BLaER1 (cell line): ENCODE data around the gene EDN3.

Source experiments
- H3K27ac ChIP-seq: shearing (Covaris generic); formaldehyde crosslinking; 2 replicates; pipeline ENCODE4 v1.8.1; 2022
- H3K27me3 ChIP-seq: shearing (Covaris generic); formaldehyde crosslinking; 2 replicates; pipeline ENCODE4 v1.8.1; 2022
- H3K36me3 ChIP-seq: shearing (Covaris generic); formaldehyde crosslinking; 2 replicates; pipeline ENCODE4 v1.8.1; 2022
- H3K4me1 ChIP-seq: shearing (Covaris generic); formaldehyde crosslinking; 2 replicates; pipeline ENCODE4 v1.8.1; 2022
- H3K4me2 ChIP-seq: shearing (Covaris generic); formaldehyde crosslinking; 2 replicates; pipeline ENCODE4 v1.8.1; 2022
- H3K4me3 ChIP-seq: shearing (Covaris generic); formaldehyde crosslinking; 2 replicates; pipeline ENCODE4 v1.8.1; 2022
- H3K9ac ChIP-seq: shearing (Covaris generic); formaldehyde crosslinking; 2 replicates; pipeline ENCODE4 v1.8.1; 2022
- H3K9me3 ChIP-seq: shearing (Covaris generic); formaldehyde crosslinking; 2 replicates; pipeline ENCODE4 v1.8.1; 2022
- H4K20me1 ChIP-seq: shearing (Covaris generic); formaldehyde crosslinking; 2 replicates; pipeline ENCODE4 v1.8.1; 2022
- Cebpa-rat ChIP-seq: shearing (Covaris generic); IDR thresholded peaks from 2 replicates; pipeline ENCODE4 v1.8.1; 2022

Gene EDN3

GRCh38 chr20:59320854-59321647 is 20.6 kb downstream of the EDN3 start:
- H3K27ac ChIP-seq: no peak overlapping the region
- no peak overlapping the region for H3K9ac ChIP-seq
- H4K20me1 ChIP-seq: no peaks in the 10 kb centered on the region
- H3K9me3 ChIP-seq: no peaks in the 10 kb centered on the region
- no peaks in the 10 kb centered on the region for H3K27me3 ChIP-seq
- H3K4me3 ChIP-seq: no peak overlapping the region
- peaks cover 13% of the 10 kb centered on the region for H3K4me1 ChIP-seq
- no peak overlapping the region for H3K4me2 ChIP-seq
- no peaks in the 10 kb centered on the region for H3K36me3 ChIP-seq
- TF ChIP-seq Cebpa-rat: no peak

GRCh38 chr20:59322081-59322480 is 21.7 kb downstream of the EDN3 start:
- Histone ChIP-seq H3K4me2 (peak overlapping the region; percentile 43), H3K9me3 (no peaks in the 10 kb centered on the region), H3K36me3 (no peaks in the 10 kb centered on the region), H3K9ac (no peak overlapping the region), H4K20me1 (no peaks in the 10 kb centered on the region), H3K27ac (no peak overlapping the region), H3K4me1 (peaks cover 13% of the 10 kb centered on the region), H3K27me3 (no peaks in the 10 kb centered on the region), H3K4me3 (no peak overlapping the region)
- no peak for TF ChIP-seq Cebpa-rat

GRCh38 chr20:59322585-59323454 is 22.4 kb downstream of the EDN3 start:
- Histone ChIP-seq H3K4me3 (no peak overlapping the region), H3K27me3 (no peaks in the 10 kb centered on the region), H3K9ac (no peak overlapping the region), H3K36me3 (no peaks in the 10 kb centered on the region), H3K27ac (no peak overlapping the region), H3K4me1 (peaks cover 13% of the 10 kb centered on the region), H3K9me3 (no peaks in the 10 kb centered on the region), H3K4me2 (peak overlapping the region; percentile 43), H4K20me1 (no peaks in the 10 kb centered on the region)
- TF ChIP-seq Cebpa-rat: no peak

GRCh38 chr20:59323731-59324130 is 23.3 kb downstream of the EDN3 start:
- no peak overlapping the region for H3K9ac ChIP-seq
- TF ChIP-seq Cebpa-rat: no peak
- H3K9me3 ChIP-seq: no peaks in the 10 kb centered on the region
- H3K27ac ChIP-seq: no peak overlapping the region
- H3K4me3 ChIP-seq: no peak overlapping the region
- H3K4me1 ChIP-seq: peaks cover 13% of the 10 kb centered on the region
- no peaks in the 10 kb centered on the region for H4K20me1 ChIP-seq
- H3K36me3 ChIP-seq: no peaks in the 10 kb centered on the region
- no peak overlapping the region for H3K4me2 ChIP-seq
- no peaks in the 10 kb centered on the region for H3K27me3 ChIP-seq

- no peak overlapping the region for H3K4me3 ChIP-seq
- TF ChIP-seq Cebpa-rat: no peak
Measured at GRCh38 chr20:59324521-59325141, 24.2 kb downstream of the EDN3 start.

GRCh38 chr20:59325142-59325523 is 24.7 kb downstream of the EDN3 start:
- Histone ChIP-seq H3K4me1 (peaks cover 13% of the 10 kb centered on the region), H3K9ac (no peak overlapping the region), H3K36me3 (no peaks in the 10 kb centered on the region), H3K27me3 (no peaks in the 10 kb centered on the region), H3K4me3 (no peak overlapping the region), H3K9me3 (no peaks in the 10 kb centered on the region), H4K20me1 (no peaks in the 10 kb centered on the region), H3K4me2 (no peak overlapping the region), H3K27ac (no peak overlapping the region)
- TF ChIP-seq Cebpa-rat: no peak

More at GRCh38 chr20:59324521-59325141, 24.2 kb downstream of the EDN3 start:
- H3K27me3 ChIP-seq: no peaks in the 10 kb centered on the region
- no peaks in the 10 kb centered on the region for H4K20me1 ChIP-seq
- no peaks in the 10 kb centered on the region for H3K36me3 ChIP-seq
- no peak overlapping the region for H3K4me2 ChIP-seq
- no peaks in the 10 kb centered on the region for H3K9me3 ChIP-seq
- peaks cover 13% of the 10 kb centered on the region for H3K4me1 ChIP-seq
- no peak overlapping the region for H3K9ac ChIP-seq
- no peak overlapping the region for H3K27ac ChIP-seq

GRCh38 chr20:59326188-59326587 is 25.8 kb downstream of the EDN3 start:
- Histone ChIP-seq H3K9me3 (no peaks in the 10 kb centered on the region), H3K9ac (no peak overlapping the region), H4K20me1 (no peaks in the 10 kb centered on the region), H3K4me3 (no peak overlapping the region), H3K27me3 (no peaks in the 10 kb centered on the region), H3K4me2 (no peak overlapping the region), H3K4me1 (peaks cover 15% of the 10 kb centered on the region), H3K36me3 (no peaks in the 10 kb centered on the region), H3K27ac (no peak overlapping the region)
- TF ChIP-seq Cebpa-rat: no peak

GRCh38 chr20:59328071-59328470 is 27.7 kb downstream of the EDN3 start:
- Histone ChIP-seq H3K4me1 (peaks cover 16% of the 10 kb centered on the region), H3K9ac (no peak overlapping the region), H3K27ac (no peak overlapping the region), H4K20me1 (no peaks in the 10 kb centered on the region), H3K36me3 (no peaks in the 10 kb centered on the region), H3K4me3 (no peak overlapping the region), H3K4me2 (no peak overlapping the region), H3K9me3 (no peaks in the 10 kb centered on the region), H3K27me3 (no peaks in the 10 kb centered on the region)
- TF ChIP-seq Cebpa-rat: no peak

- Histone ChIP-seq H3K27me3 (no peaks in the 10 kb centered on the region), H3K9ac (no peak overlapping the region), H3K36me3 (no peaks in the 10 kb centered on the region), H3K4me3 (no peak overlapping the region), H3K9me3 (no peaks in the 10 kb centered on the region), H3K4me2 (peak overlapping the region; percentile 56), H4K20me1 (no peaks in the 10 kb centered on the region), H3K4me1 (peaks cover 16% of the 10 kb centered on the region), H3K27ac (no peak overlapping the region)
- TF ChIP-seq Cebpa-rat: no peak
Measured at GRCh38 chr20:59331721-59332329, 31.4 kb downstream of the EDN3 start.
